C4-2B (cell line): ENCODE results near the gene CLEC16A.

Experiments used
- CTCF ChIP-seq: fragments of 450-650 bp; conservative IDR thresholded peaks from 2 replicates; pipeline ENCODE4 v1.5.1; 2017; ENCODE audit warnings: mild to moderate bottlenecking
- ZFX ChIP-seq: fragments of 450-650 bp; IDR thresholded peaks from 2 replicates; pipeline ENCODE4 v1.6.1; 2017

GRCh38 chr16:11039726-11040125, 95.4 kb downstream of the CLEC16A start:
- TF ChIP-seq CTCF (no peak), ZFX (no peak)
